ENCODE results near the gene RIPPLY1.
"Not testable (repeated sequence)": the region's sequence is repeated elsewhere in the genome, so short reads cannot be mapped to it uniquely, and the experiment has no call there.

The RIPPLY1 gene

GRCh38 chrX:106905064-106905708 is 2.0 kb upstream of the RIPPLY1 start:
- no peak for DNase-seq

DNA sequence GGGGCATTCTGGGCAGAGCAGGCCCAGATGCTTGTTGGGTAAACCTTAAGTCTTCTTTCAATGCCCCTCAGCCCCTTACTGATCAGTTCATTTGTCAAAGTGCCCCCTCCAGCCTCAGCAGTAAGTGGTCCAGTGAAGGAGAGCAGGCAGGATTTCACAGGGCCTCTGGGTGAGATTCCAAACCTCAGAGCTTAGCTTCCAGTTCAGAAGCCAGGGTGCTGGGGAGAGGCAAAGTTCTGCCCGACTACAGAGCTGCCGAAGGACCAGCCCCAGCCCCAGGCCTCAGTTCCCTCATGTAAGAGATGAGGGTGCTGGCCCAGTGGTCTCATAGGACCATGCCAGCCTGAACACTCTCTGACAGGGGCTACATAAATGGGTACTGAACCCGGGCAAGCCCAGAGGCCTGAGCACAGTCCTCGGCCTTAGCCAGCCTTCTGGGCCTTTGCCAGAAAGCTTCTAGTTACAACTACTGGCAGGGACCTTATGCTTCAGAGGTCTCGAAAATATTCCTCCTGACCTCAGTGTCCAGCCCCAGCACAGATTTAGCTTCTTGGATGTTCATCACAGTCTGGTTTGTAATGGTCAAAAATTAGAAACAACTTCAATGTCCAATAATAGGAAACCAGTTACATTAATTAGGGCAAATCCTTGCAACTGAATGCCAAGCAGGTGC is 851 bp upstream of the RIPPLY1 start:
- no peak for DNase-seq

DNA sequence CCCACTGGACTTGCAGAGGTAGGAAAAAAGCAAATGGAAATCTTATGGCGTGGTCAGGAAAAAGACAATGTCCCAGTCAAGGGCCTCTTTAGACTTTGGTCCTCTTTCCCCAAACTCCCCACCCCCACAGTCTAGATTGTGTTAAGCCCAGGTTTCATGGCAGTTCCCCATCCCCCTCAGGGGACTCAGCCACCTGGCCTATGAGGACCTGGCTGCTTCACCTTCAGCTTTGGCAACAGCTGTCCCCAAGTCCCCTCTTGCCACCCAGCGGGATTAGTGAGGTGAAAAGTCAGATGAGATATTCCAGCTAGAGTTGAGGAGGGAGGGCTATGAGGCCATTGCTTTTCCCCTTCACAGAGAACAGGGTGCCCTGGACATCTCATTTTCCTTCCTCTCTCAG is 457 bp downstream of the RIPPLY1 start:
- DNase-seq, result no peak

DNA sequence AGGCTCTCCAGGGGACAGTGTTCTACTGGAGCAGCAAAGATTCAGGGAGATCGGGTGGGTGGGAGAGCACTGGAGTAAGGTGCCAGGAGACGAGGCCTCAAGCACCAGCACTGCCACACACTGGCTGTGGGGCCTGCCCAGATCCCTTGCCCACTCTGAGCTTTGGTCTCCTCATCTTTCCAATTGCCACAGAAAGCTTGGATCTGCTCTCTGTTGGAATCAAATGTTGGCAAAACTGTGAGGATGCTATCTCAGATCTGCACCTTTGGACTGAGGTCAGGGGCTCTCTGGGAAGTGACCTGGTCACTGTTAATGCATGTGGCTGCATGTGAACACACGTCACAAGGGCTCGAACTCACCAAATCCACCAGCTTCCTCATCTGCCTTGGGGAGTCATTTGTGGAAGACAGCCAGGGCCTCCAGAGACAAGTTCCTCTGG is 1.3 kb downstream of the RIPPLY1 start:
- no peak for DNase-seq

GRCh38 chrX:106901341-106901740 is 1.8 kb downstream of the RIPPLY1 start:
- no peak for DNase-seq

DNA sequence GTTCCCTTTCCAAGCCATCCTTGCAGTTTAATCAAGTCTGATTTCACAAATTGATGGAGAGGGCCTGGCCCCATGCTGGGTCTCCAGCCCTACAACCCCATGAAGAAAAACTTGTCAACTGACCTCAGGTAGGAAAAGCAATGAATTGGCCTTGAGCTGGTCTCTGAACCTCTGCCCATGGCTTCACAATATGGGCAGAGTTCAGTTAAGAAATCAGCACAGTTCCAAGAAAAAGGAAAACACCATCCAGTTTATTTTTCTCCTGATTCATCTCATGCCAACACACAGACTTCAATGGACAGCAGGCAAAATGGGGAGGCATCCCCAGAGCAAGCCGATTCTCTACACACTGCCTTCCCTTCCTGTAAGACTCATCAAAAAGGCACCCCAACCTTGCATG is 3.3 kb downstream of the RIPPLY1 start:
- no peak for DNase-seq

DNA sequence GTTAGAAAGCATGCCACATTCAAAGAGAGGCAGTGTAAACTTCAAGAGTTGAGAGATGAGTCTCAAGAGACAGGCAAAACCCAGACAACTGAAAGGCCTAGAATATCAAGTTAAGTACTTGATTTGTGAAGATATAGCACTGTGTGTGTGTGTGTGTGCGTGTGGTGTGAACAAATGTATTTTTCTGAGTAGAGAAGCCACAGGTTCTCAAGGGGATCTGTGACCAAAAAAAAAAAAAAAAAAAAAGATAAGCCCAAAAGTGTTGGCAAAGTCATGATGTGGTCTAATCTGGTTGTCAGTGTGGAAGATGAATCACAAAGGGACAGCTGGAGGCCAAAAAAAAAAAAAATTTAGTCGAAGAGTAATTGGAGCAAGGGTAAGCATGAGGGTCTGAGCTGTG is 3.9 kb downstream of the RIPPLY1 start:
- no peak for DNase-seq

DNA sequence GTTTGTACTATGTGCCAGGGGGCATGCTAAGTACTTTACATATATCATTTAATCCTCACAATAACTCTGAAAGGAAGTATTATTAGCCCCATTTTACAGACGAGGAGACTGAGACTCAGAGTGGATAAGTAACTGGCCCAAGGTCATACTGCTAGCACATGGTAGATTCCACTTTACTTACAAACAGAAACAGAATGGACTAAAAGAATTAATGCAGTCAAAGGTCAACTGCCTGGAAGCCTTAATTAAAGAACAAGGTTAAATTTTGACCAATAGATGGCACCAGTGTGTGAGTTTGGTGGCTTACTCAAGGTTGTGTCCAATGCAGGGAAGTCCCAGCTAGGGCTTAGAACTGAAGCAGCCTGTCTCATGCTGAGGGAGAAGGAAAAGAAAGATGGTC is 4.7 kb downstream of the RIPPLY1 start:
- peak; percentile 35 for DNase-seq

GRCh38 chrX:106897259-106897658 is 5.9 kb downstream of the RIPPLY1 start:
- DNase-seq, result no peak

- DNase-seq, result no peak
Observed at GRCh38 chrX:106894978-106895452, 8.1 kb downstream of the RIPPLY1 start.

GRCh38 chrX:106894392-106894909 is 8.7 kb downstream of the RIPPLY1 start:
- peak; percentile 50 for DNase-seq

DNA sequence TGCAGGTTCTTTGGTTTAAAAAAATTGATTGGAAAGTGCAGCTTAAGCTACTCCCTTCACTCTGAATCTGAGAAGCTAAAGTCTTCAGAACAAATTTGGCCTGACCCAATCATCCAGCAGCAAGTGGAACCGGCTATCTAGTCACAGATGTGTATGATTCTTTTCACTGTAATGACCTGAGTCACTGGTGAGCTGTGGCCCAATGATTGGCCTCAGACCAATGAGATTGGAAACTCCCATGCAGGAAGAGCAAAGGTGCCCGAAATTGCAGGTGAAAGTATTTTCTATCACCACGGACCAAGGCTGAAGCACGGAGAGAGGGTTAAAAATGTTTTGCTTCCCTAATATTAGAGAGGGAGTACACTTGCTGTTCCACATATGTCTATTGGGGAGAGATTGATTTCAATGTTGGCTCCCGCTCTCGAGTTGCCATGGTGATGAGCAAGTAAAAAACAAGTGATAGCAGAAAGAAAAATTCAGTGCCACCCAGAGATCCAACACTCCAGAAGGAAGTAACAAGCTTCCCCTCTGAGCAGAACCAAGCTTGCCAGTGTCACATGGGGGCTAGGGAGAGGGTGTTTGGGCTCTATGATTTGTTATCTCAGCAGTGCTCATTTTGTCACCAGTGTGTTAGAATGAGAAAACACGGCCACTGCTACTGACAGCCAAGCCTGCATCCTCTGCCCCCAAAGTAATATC is 11.2 kb downstream of the RIPPLY1 start:
- DNase-seq, result no peak

DNA sequence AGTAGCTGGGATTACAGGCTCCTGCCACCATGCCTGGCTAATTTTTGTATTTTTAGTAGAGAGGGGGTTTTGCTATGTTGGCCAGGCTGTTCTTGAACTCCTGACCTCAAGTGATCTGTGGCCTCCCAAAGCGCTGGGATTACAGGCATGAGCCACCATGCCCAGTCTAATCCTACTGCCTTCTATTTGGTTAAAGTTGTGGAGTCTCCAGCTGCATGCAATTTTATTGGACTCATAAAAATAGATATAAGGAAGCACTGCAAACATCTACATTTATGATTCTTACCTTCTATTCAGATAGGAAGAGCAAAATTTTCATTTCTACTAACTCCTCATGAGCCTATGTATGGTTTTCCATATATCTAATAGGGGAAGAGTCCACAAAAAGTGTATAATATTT is 13.7 kb downstream of the RIPPLY1 start:
- no peak for DNase-seq

DNA sequence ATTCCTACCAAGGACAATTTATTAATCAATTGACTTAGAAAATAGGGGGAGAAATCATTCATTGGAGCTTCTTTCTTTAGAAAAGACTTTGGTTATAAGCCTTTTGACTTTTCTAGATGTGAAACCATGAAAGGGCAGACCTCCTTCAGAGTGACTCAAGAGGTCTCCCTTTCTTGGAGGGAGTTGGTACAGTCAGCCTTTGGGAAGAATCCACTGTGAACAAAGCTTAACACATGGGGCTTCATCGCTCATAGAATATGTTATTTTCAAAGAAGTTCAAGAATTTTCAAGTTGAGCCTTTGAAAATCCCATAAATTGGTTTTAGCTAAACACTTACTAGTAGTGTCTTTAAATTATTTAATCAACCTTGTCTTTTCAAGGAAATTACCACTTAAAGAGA is 28.0 kb downstream of the RIPPLY1 start:
- DNase-seq, result no peak

GRCh38 chrX:106874075-106874474 is 29.1 kb downstream of the RIPPLY1 start:
- DNase-seq, result peak; percentile 19

GRCh38 chrX:106872796-106873195 is 30.3 kb downstream of the RIPPLY1 start:
- not testable (repeated sequence) for DNase-seq

DNA sequence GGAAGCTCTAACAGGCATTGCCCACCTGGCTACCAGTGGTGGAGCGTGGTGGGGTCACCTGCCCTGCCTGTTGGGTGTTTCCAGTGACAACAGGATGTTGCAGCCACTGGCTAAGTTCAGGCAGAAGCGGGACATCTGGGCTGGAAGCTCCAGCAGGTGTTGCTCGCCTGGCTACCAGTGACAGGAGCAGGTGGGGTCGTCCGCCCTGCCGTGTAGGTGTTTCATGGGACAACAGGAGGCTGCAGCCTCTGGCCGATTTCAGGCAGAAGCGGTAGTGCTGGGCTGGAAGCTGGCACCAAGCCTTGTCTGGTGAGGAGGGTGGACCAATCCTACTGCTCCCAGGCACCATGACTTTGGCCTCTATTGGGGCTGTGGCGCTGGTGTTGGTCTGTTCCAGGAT is 39.4 kb downstream of the RIPPLY1 start:
- DNase-seq, result no peak

DNA sequence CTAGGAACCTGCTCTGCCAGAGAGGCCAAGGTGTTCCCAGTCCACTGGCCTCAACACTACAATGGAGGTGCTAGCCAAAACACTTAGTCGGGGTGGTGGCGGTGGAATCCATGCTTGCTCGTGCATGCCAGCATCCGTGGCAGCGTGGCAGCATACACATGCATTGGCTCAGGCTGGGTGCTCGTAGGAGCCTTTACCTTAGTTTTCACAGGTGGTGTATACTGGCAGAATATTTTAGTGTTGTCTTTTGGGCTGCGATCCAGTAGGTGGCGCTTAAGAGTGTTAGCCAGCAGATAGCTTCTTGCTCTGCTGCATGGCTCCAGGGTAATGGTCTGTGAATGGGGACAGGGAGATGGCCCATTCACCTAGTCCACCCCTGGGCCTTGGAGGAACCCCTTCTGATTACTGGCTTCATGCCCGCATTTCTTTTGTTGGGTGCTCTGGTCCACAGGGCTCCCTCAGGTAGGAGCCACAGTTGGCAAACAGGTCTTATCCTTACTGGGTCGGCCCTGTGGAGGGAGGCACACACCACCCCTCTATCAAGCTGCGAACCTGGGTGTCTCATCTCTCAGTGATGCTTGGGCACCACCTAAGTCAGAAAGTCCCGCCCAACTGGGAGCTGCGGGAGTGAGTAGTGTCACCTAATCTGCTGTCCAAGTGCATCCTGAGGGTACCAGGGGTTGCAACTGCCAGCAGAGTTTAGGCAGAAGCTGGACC is 40.0 kb downstream of the RIPPLY1 start:
- no peak for DNase-seq

Data from NCI-H510A treated with DMSO at 0.1 percent for 48 hours (cell line).